ENCODE data around the gene FUBP3. TPM values are rescaled to one million over a fixed set of nuclear protein-coding genes. Genes with fewer than 3 reads are reported as not detected.

FUBP3 gene
- total RNA-seq, 6 donors from 2014 or later = 28.7 to 139 (median 43.6) TPM

DNA sequence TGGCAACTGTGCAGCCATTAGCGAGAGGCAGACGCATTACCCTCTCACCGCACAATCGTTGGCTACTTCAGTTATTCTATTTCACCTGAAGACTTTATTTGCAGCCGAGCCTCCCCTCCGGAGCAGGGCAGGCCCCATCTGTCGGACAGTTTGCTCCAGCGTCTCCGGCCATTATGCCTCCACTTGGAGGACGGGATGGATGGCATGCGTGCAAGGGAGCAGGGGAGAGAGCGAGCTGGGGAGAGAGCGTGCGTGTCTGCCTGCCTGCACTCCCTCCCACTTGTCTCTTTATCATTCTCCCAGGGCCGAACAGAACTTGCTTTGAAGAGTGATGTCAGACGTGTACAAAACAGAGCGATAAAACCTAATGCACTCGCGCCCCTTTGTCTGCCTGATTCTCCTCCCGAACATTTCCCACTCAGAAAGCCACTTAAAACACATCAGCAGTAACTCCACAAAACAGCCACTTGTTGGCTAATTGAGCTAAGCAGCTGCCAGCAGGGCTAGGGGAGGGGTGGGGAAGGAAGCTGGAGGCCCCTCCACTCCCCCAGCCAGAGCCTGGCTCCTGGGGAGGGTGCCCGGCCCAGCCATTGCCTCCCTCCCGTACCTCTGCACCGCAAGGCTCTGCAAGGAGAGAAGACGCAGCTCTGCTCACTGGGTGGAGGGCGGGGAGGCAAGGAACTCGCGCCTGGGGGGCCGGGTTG lies 43.4 kb upstream of the FUBP3 start:
- Histone ChIP-seq H3K36me3 (no peaks in the 10 kb centered on the region), H3K27ac (no peak overlapping the region), H3K4me1 (peaks cover 0 to 10% (median 1%) of the 10 kb centered on the region in 4 donors), H3K4me3 (no peak overlapping the region), H3K27me3 (peaks cover 0 to 19% (median 2%) of the 10 kb centered on the region in 4 donors), H3K9me3 (no peaks in the 10 kb centered on the region)
- ATAC-seq (ENCODE audit: low FRiP score in 2 of 2) = peak in 1 of 2 donors; percentile 29
- WGBS, 2 donors = 5 to 16% methylated on average over 22 to 28 of the region's 28 CpGs
- no peak for TF ChIP-seq POLR2A (IDR thresholded peaks at IDR 0.05)
- TF ChIP-seq, protein P1, sequence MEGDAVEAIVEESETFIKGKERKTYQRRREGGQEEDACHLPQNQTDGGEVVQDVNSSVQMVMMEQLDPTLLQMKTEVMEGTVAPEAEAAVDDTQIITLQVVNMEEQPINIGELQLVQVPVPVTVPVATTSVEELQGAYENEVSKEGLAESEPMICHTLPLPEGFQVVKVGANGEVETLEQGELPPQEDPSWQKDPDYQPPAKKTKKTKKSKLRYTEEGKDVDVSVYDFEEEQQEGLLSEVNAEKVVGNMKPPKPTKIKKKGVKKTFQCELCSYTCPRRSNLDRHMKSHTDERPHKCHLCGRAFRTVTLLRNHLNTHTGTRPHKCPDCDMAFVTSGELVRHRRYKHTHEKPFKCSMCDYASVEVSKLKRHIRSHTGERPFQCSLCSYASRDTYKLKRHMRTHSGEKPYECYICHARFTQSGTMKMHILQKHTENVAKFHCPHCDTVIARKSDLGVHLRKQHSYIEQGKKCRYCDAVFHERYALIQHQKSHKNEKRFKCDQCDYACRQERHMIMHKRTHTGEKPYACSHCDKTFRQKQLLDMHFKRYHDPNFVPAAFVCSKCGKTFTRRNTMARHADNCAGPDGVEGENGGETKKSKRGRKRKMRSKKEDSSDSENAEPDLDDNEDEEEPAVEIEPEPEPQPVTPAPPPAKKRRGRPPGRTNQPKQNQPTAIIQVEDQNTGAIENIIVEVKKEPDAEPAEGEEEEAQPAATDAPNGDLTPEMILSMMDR (IDR thresholded peaks at IDR 0.05) = no peak
- DNase-seq = peak in 1 of 2 donors; percentile 74

DNA sequence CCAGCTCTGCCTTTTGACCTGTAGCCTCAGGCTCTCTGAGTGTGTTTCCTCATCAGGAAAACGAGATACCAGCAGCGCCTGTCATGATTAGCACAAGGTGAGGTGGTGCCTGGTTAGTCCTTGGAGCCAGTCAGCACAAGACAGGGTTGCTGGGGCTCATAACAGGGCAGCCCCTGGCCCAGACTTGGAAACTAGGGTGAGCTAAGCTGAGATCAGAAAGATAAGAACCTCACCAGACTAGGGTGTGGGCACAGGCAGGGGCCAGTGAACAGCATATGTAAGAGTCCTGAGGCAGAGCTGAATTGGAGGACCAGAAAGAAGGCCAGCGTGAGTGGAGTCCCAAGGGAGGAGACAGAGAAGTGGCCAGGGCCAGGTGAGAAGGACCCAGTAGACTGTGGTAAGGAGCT lies 42.7 kb upstream of the FUBP3 start:
- H3K9me3 ChIP-seq = no peaks in the 10 kb centered on the region
- H3K36me3 ChIP-seq = no peaks in the 10 kb centered on the region
- H3K4me3 ChIP-seq = no peak overlapping the region
- peaks cover 0 to 10% (median 1%) of the 10 kb centered on the region in 4 donors for H3K4me1 ChIP-seq
- TF ChIP-seq POLR2AphosphoS5 (IDR thresholded peaks at IDR 0.05) = no peak
- H3K27ac ChIP-seq = no peak overlapping the region
- 69 to 83% methylated on average over 2 to 3 of the region's 3 CpGs for WGBS, 2 donors
- ATAC-seq (ENCODE audit: low FRiP score in 2 of 2) = no peak
- peaks cover 0 to 19% (median 2%) of the 10 kb centered on the region in 4 donors for H3K27me3 ChIP-seq
- no peak for DNase-seq

DNA sequence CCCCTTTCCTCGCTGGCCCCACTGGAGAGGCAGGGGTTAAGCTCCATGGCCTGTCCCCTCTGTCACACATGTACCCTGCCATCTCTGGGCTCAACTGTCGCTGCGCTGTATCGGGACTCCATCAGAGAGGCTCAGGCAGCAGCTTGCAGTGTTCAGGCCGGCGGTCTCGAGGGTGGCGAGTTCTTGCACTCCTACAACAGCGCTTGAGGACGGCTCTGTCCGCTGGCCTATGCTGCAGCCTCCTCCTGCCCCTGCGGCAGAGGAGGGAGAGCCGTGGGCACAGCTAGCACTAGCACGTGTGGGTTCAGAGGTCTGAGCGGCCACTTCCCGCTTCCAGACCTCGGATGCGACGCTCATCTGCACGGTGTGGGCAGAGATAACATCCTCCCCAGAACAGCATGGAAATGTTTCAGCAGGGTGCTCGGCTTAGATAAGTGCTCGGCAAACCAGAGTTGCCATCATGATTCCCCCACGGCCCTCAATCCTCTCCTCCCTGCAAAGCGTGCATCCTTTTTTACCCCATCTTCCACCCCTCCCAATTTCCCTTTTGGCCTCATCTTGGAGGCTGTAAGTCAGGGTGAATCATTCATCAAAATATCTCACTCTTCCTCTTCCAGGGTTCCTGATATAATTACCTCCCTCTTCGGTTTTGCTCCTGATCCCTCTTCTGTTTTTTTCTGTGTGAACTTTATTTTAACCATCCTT lies 41.9 kb upstream of the FUBP3 start:
- Histone ChIP-seq H3K27me3 (peaks cover 0 to 19% (median 2%) of the 10 kb centered on the region in 4 donors), H3K36me3 (no peaks in the 10 kb centered on the region), H3K27ac (no peak overlapping the region), H3K4me1 (peaks cover 0 to 10% (median 1%) of the 10 kb centered on the region in 4 donors), H3K4me3 (no peak overlapping the region), H3K9me3 (no peaks in the 10 kb centered on the region)
- DNase-seq (peak in 1 of 2 donors; percentile 56), ATAC-seq (ENCODE audit: low FRiP score in 2 of 2) (no peak)
- WGBS, 2 donors = 11 to 16% methylated on average over 14 to 18 of the region's 25 CpGs
- TF ChIP-seq EP300 (IDR thresholded peaks at IDR 0.05) (no peak), POLR2AphosphoS5 (IDR thresholded peaks at IDR 0.05) (no peak), POLR2A (IDR thresholded peaks at IDR 0.05) (no peak)
- TF ChIP-seq, protein P1 (IDR thresholded peaks at IDR 0.05) = no peak

DNA sequence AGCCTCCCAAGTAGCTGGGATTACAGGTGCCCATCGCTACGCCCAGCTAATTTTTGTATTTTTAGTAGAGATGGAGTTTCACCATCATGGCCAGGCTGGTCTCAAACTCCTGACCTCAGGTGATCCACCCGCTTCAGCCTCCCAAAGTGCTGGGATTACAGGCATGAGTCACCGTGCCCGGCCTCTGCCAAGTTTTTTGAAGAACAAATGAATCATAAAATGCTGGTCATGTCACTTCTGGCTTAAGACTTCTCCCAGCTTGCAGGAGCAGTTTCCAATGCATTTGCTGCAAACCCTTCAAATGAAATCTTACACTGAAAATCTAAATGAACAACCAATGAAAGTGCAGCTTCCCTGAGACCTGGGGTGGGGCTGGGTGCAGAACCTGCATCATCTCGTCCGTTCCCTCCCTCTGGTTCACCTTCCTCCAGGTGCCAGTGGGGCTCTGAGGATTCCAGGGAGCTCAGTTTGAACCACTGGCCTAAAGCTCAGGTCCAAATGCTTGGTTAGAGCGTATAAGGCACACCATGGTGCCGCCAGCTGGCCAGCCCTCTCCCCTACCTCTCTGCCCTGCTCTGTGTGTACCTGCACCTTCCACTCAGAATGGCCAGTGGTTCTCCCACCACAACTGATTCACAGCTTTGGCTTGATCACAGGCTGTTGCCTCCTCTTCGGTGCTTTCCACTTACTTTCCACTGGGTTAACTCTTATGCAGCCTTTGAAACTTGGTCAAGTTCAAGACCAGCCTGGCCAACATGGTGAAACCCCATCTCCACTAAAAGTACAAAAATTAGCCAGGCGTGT lies 39.8 kb upstream of the FUBP3 start:
- 74 to 75% methylated on average over 11 of the region's 11 CpGs for WGBS, 2 donors
- Histone ChIP-seq H3K9me3 (no peaks in the 10 kb centered on the region), H3K4me3 (no peak overlapping the region), H3K4me1 (peaks cover 0 to 10% (median 1%) of the 10 kb centered on the region in 4 donors), H3K27me3 (peaks cover 0 to 19% (median 2%) of the 10 kb centered on the region in 4 donors), H3K27ac (no peak overlapping the region), H3K36me3 (no peaks in the 10 kb centered on the region)
- TF ChIP-seq EP300 (IDR thresholded peaks at IDR 0.05) (no peak), POLR2AphosphoS5 (IDR thresholded peaks at IDR 0.05) (no peak), POLR2A (IDR thresholded peaks at IDR 0.05) (no peak)
- TF ChIP-seq, protein P1 (IDR thresholded peaks at IDR 0.05) = no peak
- ATAC-seq (ENCODE audit: low FRiP score in 2 of 2) (no peak), DNase-seq (no peak)

DNA sequence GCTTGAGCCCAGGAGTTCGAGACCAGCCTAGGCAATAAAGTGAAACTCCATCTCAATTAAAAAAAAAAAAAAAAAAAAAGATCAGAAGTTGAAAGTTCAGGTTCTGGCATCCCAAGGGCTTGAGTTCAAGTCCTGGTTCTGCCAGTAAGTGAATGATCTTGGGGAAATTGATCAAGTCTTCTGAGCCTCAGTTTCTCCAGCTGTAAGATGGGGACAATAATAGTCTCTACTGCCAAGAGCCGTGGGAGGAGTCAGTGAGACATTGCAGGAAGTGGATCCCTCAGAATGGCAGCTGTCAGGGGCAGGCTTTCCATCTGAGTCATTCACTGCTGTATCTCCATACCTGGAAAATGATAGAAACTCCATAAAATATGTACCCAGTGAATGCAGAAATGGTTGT lies 37.8 kb upstream of the FUBP3 start:
- H3K27ac ChIP-seq = no peak overlapping the region
- peaks cover 0 to 4% (median 1%) of the 10 kb centered on the region in 4 donors for H3K4me1 ChIP-seq
- ATAC-seq (ENCODE audit: low FRiP score in 2 of 2) (no peak), DNase-seq (no peak)
- 61 to 78% methylated on average over 2 of the region's 2 CpGs for WGBS, 2 donors
- TF ChIP-seq POLR2AphosphoS5 (IDR thresholded peaks at IDR 0.05) (no peak), EP300 (IDR thresholded peaks at IDR 0.05) (no peak), POLR2A (IDR thresholded peaks at IDR 0.05) (no peak)
- TF ChIP-seq, protein P1 (IDR thresholded peaks at IDR 0.05) = no peak
- H3K27me3 ChIP-seq = peaks cover 0 to 15% (median 2%) of the 10 kb centered on the region in 4 donors
- no peak overlapping the region for H3K4me3 ChIP-seq
- no peaks in the 10 kb centered on the region for H3K36me3 ChIP-seq
- H3K9me3 ChIP-seq = no peaks in the 10 kb centered on the region

Measured in upper lobe of left lung (tissue), 6 donors.